ENCODE results near the gene TAOK2. TPM values are rescaled to one million over a fixed set of nuclear protein-coding genes. Genes with fewer than 3 reads are reported as not detected.

TAOK2 gene
- total and polyA plus RNA-seq, 2 of the 4 experiments (the other 2 are of a cell fraction): 23.0 to 31.7 TPM

- Histone ChIP-seq H3K18ac (ENCODE audit: low read depth, low read length) (peak overlapping the region; percentile 56), H3K79me1 (ENCODE audit: low read depth in 1 of 2, low read length in 2 of 2) (peaks cover 12 to 25% of the 10 kb centered on the region in 2 experiments; a peak in 3 of 4 replicates), H3K4me3 (ENCODE audit: insufficient read depth, low read depth, low read length) (peak overlapping the region; percentile 55), H3K4me2 (ENCODE audit: low read depth, low read length) (peak overlapping the region; percentile 87), H4K20me1 (ENCODE audit: insufficient read depth, low read length) (no peaks in the 10 kb centered on the region), H3K9me3 (ENCODE audit: control insufficient read depth, insufficient read depth, low read length) (no peaks in the 10 kb centered on the region), H2AFZ (replicated peaks; ENCODE audit: low read length, poor library complexity) (peak overlapping the region; percentile 98), H2BK5ac (ENCODE audit: low read depth, low read length, poor library complexity, severe bottlenecking) (peak overlapping the region; percentile 77), H4K5ac (ENCODE audit: low read depth, low read length) (peak overlapping the region; percentile 76), H3K56ac (ENCODE audit: extremely low read depth, insufficient read depth, low read length) (peak overlapping the region; percentile 86; the same call in 1 of the 2 replicates), H3K9ac (ENCODE audit: low read depth, low read length) (peak overlapping the region; percentile 84), H4K8ac (ENCODE audit: low read depth in 2 of 2, low read length in 2 of 2) (peak overlapping the region; percentile 88 to 96), H3K4ac (ENCODE audit: low read depth, low read length) (peak overlapping the region; percentile 85), H4K91ac (ENCODE audit: insufficient read depth, low read depth, low read length) (peak overlapping the region; percentile 82), H3K14ac (replicated peaks; ENCODE audit: low read depth, low read length) (peak overlapping the region; percentile 98), H3K27me3 (ENCODE audit: control insufficient read depth, insufficient read depth, low read length) (no peaks in the 10 kb centered on the region), H3K4me1 (ENCODE audit: control insufficient read depth, insufficient read depth, low read length) (peaks cover 8% of the 10 kb centered on the region), H2BK20ac (ENCODE audit: low read depth, low read length) (no peak overlapping the region), H2BK120ac (ENCODE audit: low read depth, low read length) (peak overlapping the region; percentile 74), H2BK15ac (ENCODE audit: low read depth, low read length) (0 out of 3 replicates have a peak overlapping the region, but pooled peaks have one; percentile 55), H2AK9ac (replicated peaks; ENCODE audit: low read depth, low read length, poor library complexity) (peak overlapping the region; percentile 73), H3K36me3 (ENCODE audit: control insufficient read depth, insufficient read depth, low read length) (peaks cover 2% of the 10 kb centered on the region; the same call in 1 of the 2 replicates), H3K27ac (ENCODE audit: insufficient read depth, low read length) (no peak overlapping the region), H2AK5ac (ENCODE audit: low read depth, low read length) (peak overlapping the region; percentile 38), H3K23ac (ENCODE audit: low read depth, low read length) (peak overlapping the region; percentile 80), H3K9me1 (ENCODE audit: insufficient read depth, low read length) (peaks cover 5% of the 10 kb centered on the region; the same call in 1 of the 2 replicates)
- in situ Hi-C loops (cut with MboI; ENCODE audit: low sequenced_read_pairs) (no loop called here), intact Hi-C loops (cut with micrococcal nuclease) (loop anchor here (1.0 kb wide), 1 partner anchor 17 kb away; no protein-coding TSS in a partner anchor), dilution Hi-C loops (cut with HindIII; ENCODE audit: low sequenced_read_pairs, unreplicated experiment) (no loop called here)
- no peak for DNase-seq
- TF ChIP-seq CHD1 (IDR thresholded peaks at IDR 0.05; ENCODE audit: low read depth, low read length) (no peak), NFE2L2 (IDR thresholded peaks at IDR 0.05; ENCODE audit: low read depth, low read length) (no peak), CEBPB (IDR thresholded peaks at IDR 0.05; ENCODE audit: low read depth, low read length) (no peak), RCOR1 (IDR thresholded peaks at IDR 0.05; ENCODE audit: insufficient replicate concordance, low read length) (no peak), MAFK (IDR thresholded peaks at IDR 0.05; ENCODE audit: low read depth, low read length) (no peak), BHLHE40 (IDR thresholded peaks at IDR 0.05; ENCODE audit: low read depth, low read length) (no peak), SMC3 (IDR thresholded peaks at IDR 0.05; ENCODE audit: low read depth, low read length) (no peak), POLR2A (IDR thresholded peaks at IDR 0.05; ENCODE audit: low read depth, low read length) (no peak), USF2 (IDR thresholded peaks at IDR 0.05; ENCODE audit: low read depth, low read length) (no peak), FOS (IDR thresholded peaks at IDR 0.05; ENCODE audit: low read depth, low read length) (no peak), MXI1 (IDR thresholded peaks at IDR 0.05; ENCODE audit: borderline replicate concordance, low read depth, low read length) (no peak), RAD21 (IDR thresholded peaks at IDR 0.05; ENCODE audit: low read length) (no peak), CTCF (conservative IDR thresholded peaks at IDR 0.05; ENCODE audit: low read depth, low read length) (no peak), RFX5 (IDR thresholded peaks at IDR 0.05; ENCODE audit: low read depth, low read length) (no peak), ELK1 (IDR thresholded peaks at IDR 0.05; ENCODE audit: borderline replicate concordance, low read depth, low read length) (no peak), MAZ (IDR thresholded peaks at IDR 0.05; ENCODE audit: borderline replicate concordance, low read depth, low read length) (no peak)
- CTCF ChIA-PET: no interaction called here
- no TSS peak for BruUV-seq (replicated peaks)
- POLR2A ChIA-PET (ENCODE audit: unreplicated experiment): interaction anchor here (0.5 to 2.0 kb wide), 3 partner anchors 12 to 74 kb away, joined by 5 to 8 read pairs (median 5); partner anchors contain the start of gene TAOK2
- 83% methylated on average over 4 of the region's 10 CpGs; no CpG with 5 or more reads in 1 of the 2 experiments for WGBS, 2 experiments (ENCODE audit: extremely low coverage in 2 of 2, insufficient read length in 1 of 2)
- ATAC-seq (ENCODE audit: low read depth): no peak
Measured at GRCh38 chr16:29961127-29961478, 12.6 kb upstream of the TAOK2 start.
